ENCODE results near the gene ABCA12. TPM values are rescaled to one million over a fixed set of nuclear protein-coding genes. Genes with fewer than 3 reads are reported as not detected.

The ABCA12 gene
- total RNA-seq, 2 donors from 2014 or later, result not detected

- Histone ChIP-seq H3K9me3 (no peaks in the 10 kb centered on the region), H3K4me3 (no peak overlapping the region), H3K27me3 (no peaks in the 10 kb centered on the region), H3K36me3 (replicated peaks in 1 of 2; ENCODE audit: insufficient read depth in 1 of 2, low read depth in 2 of 2) (no peaks in the 10 kb centered on the region), H3K27ac (no peak overlapping the region), H3K4me1 (no peaks in the 10 kb centered on the region)
- ATAC-seq, result no peak
- WGBS, 2 donors, result 57 to 87% methylated on average over 1 of the region's 1 CpG
- intact Hi-C loops (cut with DNase I), result no loop called here
- TF ChIP-seq POLR2A (IDR thresholded peaks at IDR 0.05) (no peak), CTCF (IDR thresholded peaks at IDR 0.05) (no peak)
- DNase-seq, result no peak
Measured at GRCh38 chr2:215149894-215150293, 11.5 kb upstream of the ABCA12 start.

GRCh38 chr2:215149486-215149885 is 11.1 kb upstream of the ABCA12 start:
- Histone ChIP-seq H3K36me3 (replicated peaks in 1 of 2; ENCODE audit: insufficient read depth in 1 of 2, low read depth in 2 of 2) (no peaks in the 10 kb centered on the region), H3K27me3 (no peaks in the 10 kb centered on the region), H3K4me3 (no peak overlapping the region), H3K27ac (no peak overlapping the region), H3K9me3 (no peaks in the 10 kb centered on the region), H3K4me1 (no peaks in the 10 kb centered on the region)
- 8 to 10% methylated on average over 1 of the region's 1 CpG for WGBS, 2 donors
- ATAC-seq, result no peak
- TF ChIP-seq POLR2A (IDR thresholded peaks at IDR 0.05) (no peak), CTCF (IDR thresholded peaks at IDR 0.05) (no peak)
- DNase-seq, result no peak
- intact Hi-C loops (cut with DNase I), result no loop called here

GRCh38 chr2:215149060-215149459 is 10.6 kb upstream of the ABCA12 start:
- no peak for ATAC-seq
- intact Hi-C loops (cut with DNase I), result no loop called here

GRCh38 chr2:215145611-215146010 is 7.2 kb upstream of the ABCA12 start:
- WGBS, 2 donors, result 26 to 30% methylated on average over 3 of the region's 3 CpGs
- Histone ChIP-seq H3K4me1 (no peaks in the 10 kb centered on the region), H3K36me3 (replicated peaks in 1 of 2; ENCODE audit: insufficient read depth in 1 of 2, low read depth in 2 of 2) (no peaks in the 10 kb centered on the region), H3K27me3 (no peaks in the 10 kb centered on the region), H3K4me3 (no peak overlapping the region), H3K27ac (no peak overlapping the region), H3K9me3 (no peaks in the 10 kb centered on the region)
- DNase-seq, result no peak
- intact Hi-C loops (cut with DNase I), result no loop called here
- ATAC-seq, result no peak
- TF ChIP-seq CTCF (IDR thresholded peaks at IDR 0.05) (no peak), POLR2A (IDR thresholded peaks at IDR 0.05) (no peak)

More at GRCh38 chr2:215149060-215149459, 10.6 kb upstream of the ABCA12 start:
- DNase-seq, result no peak
- no peak overlapping the region for H3K27ac ChIP-seq
- no peaks in the 10 kb centered on the region for H3K27me3 ChIP-seq
- H3K4me3 ChIP-seq, result no peak overlapping the region
- whole genome bisulfite sequencing, 2 donors, result 68 to 78% methylated on average over 2 of the region's 2 CpGs
- H3K4me1 ChIP-seq, result no peaks in the 10 kb centered on the region
- TF ChIP-seq POLR2A (IDR thresholded peaks at IDR 0.05) (no peak), CTCF (IDR thresholded peaks at IDR 0.05) (no peak)
- no peaks in the 10 kb centered on the region for H3K36me3 ChIP-seq (replicated peaks in 1 of 2; ENCODE audit: insufficient read depth in 1 of 2, low read depth in 2 of 2)
- H3K9me3 ChIP-seq, result no peaks in the 10 kb centered on the region

- H3K4me3 ChIP-seq, result no peak overlapping the region
- TF ChIP-seq CTCF (IDR thresholded peaks at IDR 0.05) (no peak), POLR2A (IDR thresholded peaks at IDR 0.05) (no peak)
- H3K27ac ChIP-seq, result no peak overlapping the region
- ATAC-seq, result no peak
- no peaks in the 10 kb centered on the region for H3K27me3 ChIP-seq
- 50 to 54% methylated on average over 5 of the region's 5 CpGs for WGBS, 2 donors
- H3K9me3 ChIP-seq, result no peaks in the 10 kb centered on the region
- DNase-seq, result no peak
- intact Hi-C loops (cut with DNase I), result no loop called here
- no peaks in the 10 kb centered on the region for H3K36me3 ChIP-seq (replicated peaks in 1 of 2; ENCODE audit: insufficient read depth in 1 of 2, low read depth in 2 of 2)
- H3K4me1 ChIP-seq, result no peaks in the 10 kb centered on the region
Measured at GRCh38 chr2:215144106-215144875, 5.9 kb upstream of the ABCA12 start.

All from body of pancreas (tissue), 4 donors.